ENCODE results near the gene ATF7.

The ATF7 gene

GRCh38 chr12:53506450-53506785 lies 119.8 kb downstream of the ATF7 start:
- Histone ChIP-seq H3K9me3 (ENCODE audit: control insufficient read depth, insufficient read depth, low read length) (no peaks in the 10 kb centered on the region), H3K4me1 (ENCODE audit: insufficient read depth, low read length) (peaks cover 7% of the 10 kb centered on the region; the same call in 1 of the 2 replicates), H3K36me3 (ENCODE audit: insufficient read depth, low read length) (no peaks in the 10 kb centered on the region), H3K9ac (ENCODE audit: low read depth, low read length) (no peak overlapping the region)

GRCh38 chr12:53505555-53506449 lies 120.4 kb downstream of the ATF7 start:
- Histone ChIP-seq H3K9ac (ENCODE audit: low read depth, low read length) (no peak overlapping the region), H3K4me1 (ENCODE audit: insufficient read depth, low read length) (peaks cover 7% of the 10 kb centered on the region; the same call in 1 of the 2 replicates), H3K36me3 (ENCODE audit: insufficient read depth, low read length) (no peaks in the 10 kb centered on the region), H3K9me3 (ENCODE audit: control insufficient read depth, insufficient read depth, low read length) (no peaks in the 10 kb centered on the region)

GRCh38 chr12:53505086-53505485 lies 121.1 kb downstream of the ATF7 start:
- no peaks in the 10 kb centered on the region for H3K36me3 ChIP-seq (ENCODE audit: insufficient read depth, low read length)
- no peaks in the 10 kb centered on the region for H3K9me3 ChIP-seq (ENCODE audit: control insufficient read depth, insufficient read depth, low read length)
- no peak overlapping the region for H3K9ac ChIP-seq (ENCODE audit: low read depth, low read length)
- peaks cover 7% of the 10 kb centered on the region; the same call in 1 of the 2 replicates for H3K4me1 ChIP-seq (ENCODE audit: insufficient read depth, low read length)

GRCh38 chr12:53504004-53504920 lies 121.9 kb downstream of the ATF7 start:
- no peaks in the 10 kb centered on the region for H3K36me3 ChIP-seq (ENCODE audit: insufficient read depth, low read length)
- H3K9me3 ChIP-seq (ENCODE audit: control insufficient read depth, insufficient read depth, low read length), result no peaks in the 10 kb centered on the region
- H3K9ac ChIP-seq (ENCODE audit: low read depth, low read length), result no peak overlapping the region
- peaks cover 7% of the 10 kb centered on the region; the same call in 1 of the 2 replicates for H3K4me1 ChIP-seq (ENCODE audit: insufficient read depth, low read length)

- H3K4me1 ChIP-seq (ENCODE audit: insufficient read depth, low read length), result peaks cover 11% of the 10 kb centered on the region
- no peak overlapping the region for H3K9ac ChIP-seq (ENCODE audit: low read depth, low read length)
- H3K36me3 ChIP-seq (ENCODE audit: insufficient read depth, low read length), result no peaks in the 10 kb centered on the region
- H3K9me3 ChIP-seq (ENCODE audit: control insufficient read depth, insufficient read depth, low read length), result no peaks in the 10 kb centered on the region
Observed at GRCh38 chr12:53502983-53503728, 123.0 kb downstream of the ATF7 start.

- peaks cover 12% of the 10 kb centered on the region for H3K4me1 ChIP-seq (ENCODE audit: insufficient read depth, low read length)
- H3K36me3 ChIP-seq (ENCODE audit: insufficient read depth, low read length), result no peaks in the 10 kb centered on the region
- H3K9me3 ChIP-seq (ENCODE audit: control insufficient read depth, insufficient read depth, low read length), result no peaks in the 10 kb centered on the region
- no peak overlapping the region; the same call in 1 of the 2 replicates for H3K9ac ChIP-seq (ENCODE audit: low read depth, low read length)
Observed at GRCh38 chr12:53502331-53502730, 123.9 kb downstream of the ATF7 start.

GRCh38 chr12:53501615-53502181 lies 124.5 kb downstream of the ATF7 start:
- Histone ChIP-seq H3K9ac (ENCODE audit: low read depth, low read length) (peak overlapping the region; percentile 76), H3K9me3 (ENCODE audit: control insufficient read depth, insufficient read depth, low read length) (no peaks in the 10 kb centered on the region), H3K4me1 (ENCODE audit: insufficient read depth, low read length) (peaks cover 15% of the 10 kb centered on the region), H3K36me3 (ENCODE audit: insufficient read depth, low read length) (no peaks in the 10 kb centered on the region)

- H3K36me3 ChIP-seq (ENCODE audit: insufficient read depth, low read length), result no peaks in the 10 kb centered on the region
- peaks cover 21% of the 10 kb centered on the region for H3K4me1 ChIP-seq (ENCODE audit: insufficient read depth, low read length)
- peak within 1 kb of the TSS; percentile 76 for H3K9ac ChIP-seq (ENCODE audit: low read depth, low read length)
- H3K9me3 ChIP-seq (ENCODE audit: control insufficient read depth, insufficient read depth, low read length), result no peaks in the 10 kb centered on the region
Observed at GRCh38 chr12:53500776-53501614, 125.2 kb downstream of the ATF7 start, which contains the start of gene TARBP2. TSS of gene TARBP2 (plus strand) at chr12:53501283. CDS start at chr12:53501409, 126 bp downstream.

- no peaks in the 10 kb centered on the region for H3K9me3 ChIP-seq (ENCODE audit: control insufficient read depth, insufficient read depth, low read length)
- H3K4me1 ChIP-seq (ENCODE audit: insufficient read depth, low read length), result peaks cover 24% of the 10 kb centered on the region
- H3K9ac ChIP-seq (ENCODE audit: low read depth, low read length), result peak overlapping the region; percentile 64
- H3K36me3 ChIP-seq (ENCODE audit: insufficient read depth, low read length), result no peaks in the 10 kb centered on the region
Observed at GRCh38 chr12:53500142-53500775, 125.9 kb downstream of the ATF7 start.

- peaks cover 24% of the 10 kb centered on the region for H3K4me1 ChIP-seq (ENCODE audit: insufficient read depth, low read length)
- H3K9ac ChIP-seq (ENCODE audit: low read depth, low read length), result peak within 1 kb of the TSS; percentile 64
- H3K9me3 ChIP-seq (ENCODE audit: control insufficient read depth, insufficient read depth, low read length), result no peaks in the 10 kb centered on the region
- no peaks in the 10 kb centered on the region for H3K36me3 ChIP-seq (ENCODE audit: insufficient read depth, low read length)
Observed at GRCh38 chr12:53499266-53500141, 126.7 kb downstream of the ATF7 start, which contains the start of gene MAP3K12. TSS of gene MAP3K12 (minus strand) at chr12:53499458. CDS start at chr12:53487391, 12,067 bp downstream.

- Histone ChIP-seq H3K9ac (ENCODE audit: low read depth, low read length) (peak overlapping the region; percentile 64; the same call in 1 of the 2 replicates), H3K9me3 (ENCODE audit: control insufficient read depth, insufficient read depth, low read length) (no peaks in the 10 kb centered on the region), H3K36me3 (ENCODE audit: insufficient read depth, low read length) (no peaks in the 10 kb centered on the region), H3K4me1 (ENCODE audit: insufficient read depth, low read length) (peaks cover 29% of the 10 kb centered on the region)
Observed at GRCh38 chr12:53498235-53498630, 127.9 kb downstream of the ATF7 start.

- H3K9me3 ChIP-seq (ENCODE audit: control insufficient read depth, insufficient read depth, low read length), result no peaks in the 10 kb centered on the region
- peaks cover 29% of the 10 kb centered on the region for H3K4me1 ChIP-seq (ENCODE audit: insufficient read depth, low read length)
- H3K9ac ChIP-seq (ENCODE audit: low read depth, low read length), result no peak overlapping the region
- H3K36me3 ChIP-seq (ENCODE audit: insufficient read depth, low read length), result no peaks in the 10 kb centered on the region
Observed at GRCh38 chr12:53497461-53497860, 128.7 kb downstream of the ATF7 start.

All from ES-I3 (cell line).